HG03460 (cell line): ENCODE data around the gene CDK5RAP2.

Experiments used
- ATAC-seq: cut with Tn5 transposase; IDR thresholded peaks from one replicate; pipeline ENCODE4 v1.9.1; 2021; ENCODE audit not compliant: unreplicated experiment

The CDK5RAP2 gene

GRCh38 chr9:120365386-120365785 is 214.6 kb downstream of the CDK5RAP2 start:
- no peak for ATAC-seq

DNA sequence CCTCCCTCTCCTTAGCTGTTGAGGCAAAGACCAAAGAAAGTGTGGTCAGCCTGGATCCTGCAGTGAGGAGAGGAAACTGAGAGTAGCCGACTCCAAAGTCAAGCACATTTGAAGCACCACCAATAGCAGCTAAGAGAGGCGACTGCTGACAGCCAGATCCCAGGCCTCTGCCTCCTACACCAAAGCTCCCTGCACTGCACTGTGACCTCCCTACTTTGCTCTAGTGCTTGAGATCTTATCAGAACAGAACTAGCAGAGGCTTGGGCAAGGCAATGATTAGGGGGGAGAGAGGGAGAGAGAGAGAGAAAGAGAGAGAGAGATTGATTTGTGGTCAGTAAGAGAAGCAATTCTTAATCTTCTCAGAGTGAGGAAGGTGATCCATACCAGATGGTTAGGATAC is 216.3 kb downstream of the CDK5RAP2 start:
- ATAC-seq: no peak

DNA sequence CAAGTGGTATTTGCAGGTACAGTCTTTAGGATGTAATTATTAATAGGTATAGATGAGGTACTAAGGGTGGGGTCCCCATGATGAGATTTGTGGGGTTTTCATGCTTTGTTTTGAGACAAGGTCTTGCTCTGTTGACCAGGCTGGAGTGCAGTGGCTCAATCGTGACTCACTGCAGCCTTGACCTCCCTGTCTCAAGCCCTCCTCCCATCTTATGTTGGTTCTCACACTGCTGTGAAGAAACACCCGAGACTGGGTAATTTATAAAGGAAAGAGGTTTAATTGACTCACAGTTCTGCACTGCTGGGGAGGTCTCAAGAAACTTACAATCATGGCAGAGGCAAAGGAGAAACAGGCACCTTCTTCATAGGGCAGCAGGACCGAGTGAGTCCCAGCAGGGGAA is 217.5 kb downstream of the CDK5RAP2 start:
- no peak for ATAC-seq

DNA sequence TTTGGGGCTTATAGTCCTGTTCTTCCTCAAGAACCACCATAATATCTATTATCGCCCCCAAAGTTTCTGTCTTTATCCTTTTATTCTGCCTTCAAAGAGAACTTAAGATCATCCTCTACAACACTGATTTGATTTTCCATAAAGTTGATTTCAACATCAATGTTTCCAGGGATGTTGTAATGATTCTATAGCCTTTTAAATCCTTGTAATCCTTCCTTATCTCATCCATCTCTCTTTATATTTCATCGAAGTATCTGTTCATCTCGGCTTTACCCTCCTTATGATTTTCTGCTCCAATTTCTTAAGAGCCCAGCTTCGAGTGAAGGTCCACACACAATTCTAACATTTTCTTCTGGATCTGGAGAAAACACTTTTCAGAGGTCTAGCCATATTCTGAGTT is 218.4 kb downstream of the CDK5RAP2 start:
- ATAC-seq: no peak

DNA sequence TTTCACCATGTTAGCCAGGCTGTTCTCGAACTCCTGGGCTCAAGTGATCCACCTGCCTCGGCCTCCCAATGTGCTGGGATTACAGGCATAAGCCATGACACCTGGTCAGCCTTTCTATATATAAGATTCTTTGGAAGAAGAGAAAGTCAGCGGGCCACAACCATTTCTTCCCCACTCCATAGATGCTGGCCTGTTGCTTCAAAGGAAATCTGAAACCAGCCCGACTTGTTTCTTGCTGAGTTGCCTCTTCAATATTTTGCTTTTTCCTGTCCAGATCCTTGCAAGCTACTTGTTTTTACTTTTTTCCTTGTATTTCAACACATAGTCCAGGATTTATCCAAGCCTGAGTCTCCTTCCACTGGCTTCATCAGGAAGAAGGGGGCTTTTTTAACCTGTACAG is 219.5 kb downstream of the CDK5RAP2 start:
- ATAC-seq: no peak

DNA sequence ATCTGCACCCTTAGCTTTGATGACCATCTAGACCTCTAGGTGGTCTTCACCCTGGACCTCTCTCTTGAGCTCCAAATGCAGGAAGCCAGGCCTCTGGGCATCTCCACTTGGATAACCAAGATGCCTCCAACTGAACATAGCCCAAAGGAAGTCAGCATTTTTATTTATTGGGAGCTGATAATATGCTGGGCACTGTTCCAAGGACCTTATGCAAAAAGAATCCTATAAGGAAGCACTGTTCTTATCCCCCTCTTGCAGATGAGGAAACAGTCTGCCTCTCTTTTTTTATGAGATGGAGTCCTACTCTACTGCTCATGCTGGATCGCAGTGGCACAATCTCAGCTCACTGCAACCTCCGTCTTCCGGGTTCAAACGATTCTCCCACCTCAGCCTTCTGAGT is 219.9 kb downstream of the CDK5RAP2 start:
- no peak for ATAC-seq

DNA sequence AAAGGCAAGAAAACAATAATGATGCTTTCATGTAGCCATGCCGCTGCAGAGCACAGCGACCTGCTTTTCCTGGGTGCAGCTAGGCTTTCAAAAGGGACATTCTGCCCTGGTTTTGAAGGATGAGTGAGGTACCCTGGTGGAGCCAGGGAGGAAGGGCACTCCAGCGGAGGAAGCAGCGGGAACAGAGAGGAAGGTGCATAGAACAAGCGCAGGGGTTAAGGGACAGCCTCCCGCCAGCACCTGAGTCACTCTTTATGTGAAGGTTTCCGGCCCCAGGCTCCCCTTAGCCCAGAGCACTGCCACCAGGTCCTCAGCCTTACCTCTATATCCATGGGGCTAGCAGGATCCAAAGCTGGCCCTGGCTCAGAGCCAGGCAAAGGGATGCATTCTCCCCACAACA is 221.1 kb downstream of the CDK5RAP2 start:
- no peak for ATAC-seq

DNA sequence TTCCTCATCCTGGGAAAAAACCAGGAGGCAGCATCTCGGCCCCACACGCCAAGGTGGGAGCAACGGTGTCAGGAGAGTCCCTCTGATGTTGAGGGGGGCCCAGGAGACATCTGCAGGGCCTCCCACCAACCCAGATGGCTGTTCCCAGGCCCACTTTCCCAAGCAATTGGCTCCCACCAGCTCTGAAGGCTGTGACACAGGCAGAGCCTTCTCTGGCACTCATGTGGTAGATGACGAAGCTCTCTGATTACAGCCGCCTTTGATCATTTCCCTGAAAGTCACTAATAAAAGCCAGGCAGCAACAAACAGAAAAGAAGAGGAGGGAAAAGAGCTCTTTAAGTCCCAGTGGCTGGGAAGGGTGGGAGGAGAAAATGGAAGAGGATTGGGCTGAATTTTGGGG is 226.5 kb downstream of the CDK5RAP2 start:
- no peak for ATAC-seq

DNA sequence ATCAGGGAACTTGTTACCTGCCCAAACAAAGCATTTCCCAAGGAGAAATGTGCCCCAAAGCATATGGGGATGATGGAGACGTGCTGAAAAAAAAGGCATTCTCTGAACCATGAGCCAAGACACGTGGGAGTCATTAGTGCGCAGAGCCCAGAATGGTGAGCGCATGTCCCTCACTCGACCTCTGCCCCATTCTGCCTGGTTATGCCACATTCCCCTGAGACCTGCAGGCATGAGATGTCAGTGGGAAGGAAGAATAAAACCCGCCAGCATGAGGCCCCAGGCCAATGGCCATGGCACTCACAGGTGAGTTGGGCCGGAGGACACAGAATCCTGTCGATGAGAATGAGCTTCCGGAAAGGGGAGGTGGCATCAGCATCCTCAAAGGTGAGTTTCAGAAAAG is 228.9 kb downstream of the CDK5RAP2 start:
- no peak for ATAC-seq

- no peak for ATAC-seq
Observed at GRCh38 chr9:120350596-120350995, 229.4 kb downstream of the CDK5RAP2 start.

GRCh38 chr9:120348951-120349429 is 231.0 kb downstream of the CDK5RAP2 start:
- ATAC-seq: no peak

GRCh38 chr9:120345379-120345778 is 234.6 kb downstream of the CDK5RAP2 start:
- no peak for ATAC-seq

DNA sequence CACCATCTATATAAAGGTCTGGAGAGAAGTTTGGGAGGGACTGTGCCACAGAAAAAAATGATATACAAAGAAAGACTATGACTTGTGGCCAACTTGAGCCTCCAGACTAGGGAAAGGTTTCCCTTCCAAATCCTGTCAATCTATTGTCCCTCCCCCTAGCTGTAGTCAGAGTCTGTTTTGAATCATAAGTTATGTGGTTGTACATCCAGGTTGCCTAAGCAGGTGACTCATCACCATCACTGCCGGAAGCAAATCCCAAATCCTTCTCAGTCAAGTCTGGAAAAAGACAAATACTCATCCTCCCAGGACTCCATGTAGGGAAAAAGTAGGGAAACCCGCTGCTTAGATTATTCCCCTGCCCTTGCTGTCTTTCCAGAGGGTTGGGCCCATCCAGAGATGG is 235.7 kb downstream of the CDK5RAP2 start:
- ATAC-seq: no peak

GRCh38 chr9:120343416-120343815 is 236.6 kb downstream of the CDK5RAP2 start:
- no peak for ATAC-seq
